ENCODE results near the gene GRAMD1A. TPM values are rescaled to one million over a fixed set of nuclear protein-coding genes. Genes with fewer than 3 reads are reported as not detected.

GRAMD1A gene
- total and polyA plus RNA-seq, 2 of the 8 experiments (the other 6 are each of a cell fraction or from before 2014, with no cell fraction given) = 113 to 154 TPM

GRCh38 chr19:35008891-35009341 is 8.8 kb downstream of the GRAMD1A start:
- Histone ChIP-seq H3K36me3 (ENCODE audit: control insufficient read depth in 2 of 4, insufficient read depth in 4 of 4, low read length in 3 of 4) (peaks cover 30 to 56% (median 48%) of the 10 kb centered on the region in 4 experiments), H2BK20ac (ENCODE audit: low read length) (no peak overlapping the region), H3K4ac (replicated peaks; ENCODE audit: insufficient read length, low read depth, low read length) (no peak overlapping the region), H3K9me3 (ENCODE audit: insufficient read depth in 2 of 2, low read depth in 1 of 2, low read length in 1 of 2) (no peaks in the 10 kb centered on the region), H4K5ac (ENCODE audit: insufficient read length, low read depth, low read length) (no peak overlapping the region), H2AK5ac (ENCODE audit: low read depth, low read length) (no peak overlapping the region), H3K4me1 (replicated peaks in 1 of 4; ENCODE audit: control insufficient read depth in 3 of 4, insufficient read depth in 4 of 4, low read length in 3 of 4) (peaks cover 0 to 4% (median 0%) of the 10 kb centered on the region in 4 experiments; a peak in 1 of 7 replicates), H3K56ac (replicated peaks; ENCODE audit: insufficient read length, low read depth, low read length) (no peak overlapping the region), H3K27me3 (replicated peaks in 1 of 4; ENCODE audit: control insufficient read depth in 3 of 4, extremely low read depth in 1 of 4, insufficient read depth in 3 of 4, low read length in 3 of 4) (no peaks in the 10 kb centered on the region), H3K79me1 (ENCODE audit: low read depth, low read length) (peaks cover 12% of the 10 kb centered on the region), H3K4me3 (ENCODE audit: extremely low read depth in 1 of 4, insufficient read depth in 2 of 4, low read depth in 3 of 4, low read length in 4 of 4) (no peak overlapping the region), H3K23ac (ENCODE audit: insufficient read length) (no peak overlapping the region), H2BK120ac (replicated peaks; ENCODE audit: low read depth, low read length) (no peak overlapping the region), H2BK5ac (ENCODE audit: low read depth, low read length) (no peak overlapping the region), H4K20me1 (replicated peaks in 1 of 2; ENCODE audit: control insufficient read depth in 1 of 2, insufficient read depth in 2 of 2, low read length in 2 of 2) (peaks cover 21 to 36% of the 10 kb centered on the region in 2 experiments), H4K8ac (ENCODE audit: extremely low read depth, insufficient read depth, low read length) (no peak overlapping the region; the same call in 1 of the 2 replicates), H2AFZ (ENCODE audit: low read length) (no peak overlapping the region), H2BK15ac (ENCODE audit: low read length) (no peak overlapping the region), H3K27ac (ENCODE audit: low read depth, low read length) (no peak overlapping the region), H3K79me2 (ENCODE audit: control insufficient read depth in 1 of 2, insufficient read depth in 2 of 2, low read length in 2 of 2) (peaks cover 10 to 37% of the 10 kb centered on the region in 2 experiments; a peak in 3 of 4 replicates), H4K91ac (replicated peaks; ENCODE audit: insufficient read length, low read length) (no peak overlapping the region), H3K4me2 (ENCODE audit: insufficient read depth in 1 of 2, low read depth in 2 of 2, low read length in 2 of 2) (no peak overlapping the region), H2BK12ac (ENCODE audit: low read depth, low read length) (no peak overlapping the region), H3K14ac (ENCODE audit: insufficient read length) (no peak overlapping the region), H3K18ac (ENCODE audit: extremely low read depth, low read length) (no peak overlapping the region), H3K23me2 (ENCODE audit: low read depth, low read length) (no peaks in the 10 kb centered on the region), H3K9ac (replicated peaks in 1 of 4; ENCODE audit: extremely low read depth in 1 of 4, low read depth in 3 of 4, low read length in 3 of 4) (no peak overlapping the region)
- DNase-seq (ENCODE audit: low read depth in 1 of 2, low spot score in 2 of 2) (no peak), FAIRE-seq (no peak)
- no peak for TF ChIP-seq ZNF274 (IDR thresholded peaks at IDR 0.05; ENCODE audit: borderline replicate concordance, extremely low read depth, low read length)
- TF ChIP-seq, protein P1, sequence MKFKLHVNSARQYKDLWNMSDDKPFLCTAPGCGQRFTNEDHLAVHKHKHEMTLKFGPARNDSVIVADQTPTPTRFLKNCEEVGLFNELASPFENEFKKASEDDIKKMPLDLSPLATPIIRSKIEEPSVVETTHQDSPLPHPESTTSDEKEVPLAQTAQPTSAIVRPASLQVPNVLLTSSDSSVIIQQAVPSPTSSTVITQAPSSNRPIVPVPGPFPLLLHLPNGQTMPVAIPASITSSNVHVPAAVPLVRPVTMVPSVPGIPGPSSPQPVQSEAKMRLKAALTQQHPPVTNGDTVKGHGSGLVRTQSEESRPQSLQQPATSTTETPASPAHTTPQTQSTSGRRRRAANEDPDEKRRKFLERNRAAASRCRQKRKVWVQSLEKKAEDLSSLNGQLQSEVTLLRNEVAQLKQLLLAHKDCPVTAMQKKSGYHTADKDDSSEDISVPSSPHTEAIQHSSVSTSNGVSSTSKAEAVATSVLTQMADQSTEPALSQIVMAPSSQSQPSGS (IDR thresholded peaks at IDR 0.05; ENCODE audit: low read length) = no peak
- no peak for TF ChIP-seq CBX5 (IDR thresholded peaks at IDR 0.05; ENCODE audit: low read depth, low read length)
- no peak for TF ChIP-seq POLR2AphosphoS5 (IDR thresholded peaks at IDR 0.05; ENCODE audit: low read depth, low read length)
- TF ChIP-seq TBP (IDR thresholded peaks at IDR 0.05; ENCODE audit: low read depth, low read length) = no peak
- no peak for TF ChIP-seq TAF7 (optimal IDR thresholded peaks at IDR 0.05; ENCODE audit: borderline replicate concordance, low read depth, low read length)
- ChIA-PET CTCF (ENCODE audit: partially characterized antibody) (interaction anchor here (0.6 to 12.2 kb wide), 3 partner anchors 35 to 73 kb away, joined by 3 to 174 read pairs (median 3); no protein-coding TSS in a partner anchor), POLR2A (ENCODE audit: partially characterized antibody) (interaction anchor here (1.1 to 24.8 kb wide), 6 partner anchors 4 to 171 kb away, joined by 3 to 366 read pairs (median 4); partner anchors contain the start of genes GRAMD1A and SCN1B)
- WGBS, 2 experiments (ENCODE audit: extremely low coverage in 1 of 2, insufficient coverage in 1 of 2, insufficient read length in 1 of 2, insufficient replicate concordance in 2 of 2, low coverage in 1 of 2, low lambda C conversion rate in 2 of 2, missing lambda C conversion rate in 1 of 2) = 91% methylated on average over 11 of the region's 12 CpGs; no CpG with 5 or more reads in 1 of the 2 experiments

Measured in H1 (cell line).